Measurements from ENCODE around the gene TF. TPM values are rescaled to one million over a fixed set of nuclear protein-coding genes. Genes with fewer than 3 reads are reported as not detected.

The TF gene
- total RNA-seq, 1 donor from 2014 or later = 4.4 TPM

DNA sequence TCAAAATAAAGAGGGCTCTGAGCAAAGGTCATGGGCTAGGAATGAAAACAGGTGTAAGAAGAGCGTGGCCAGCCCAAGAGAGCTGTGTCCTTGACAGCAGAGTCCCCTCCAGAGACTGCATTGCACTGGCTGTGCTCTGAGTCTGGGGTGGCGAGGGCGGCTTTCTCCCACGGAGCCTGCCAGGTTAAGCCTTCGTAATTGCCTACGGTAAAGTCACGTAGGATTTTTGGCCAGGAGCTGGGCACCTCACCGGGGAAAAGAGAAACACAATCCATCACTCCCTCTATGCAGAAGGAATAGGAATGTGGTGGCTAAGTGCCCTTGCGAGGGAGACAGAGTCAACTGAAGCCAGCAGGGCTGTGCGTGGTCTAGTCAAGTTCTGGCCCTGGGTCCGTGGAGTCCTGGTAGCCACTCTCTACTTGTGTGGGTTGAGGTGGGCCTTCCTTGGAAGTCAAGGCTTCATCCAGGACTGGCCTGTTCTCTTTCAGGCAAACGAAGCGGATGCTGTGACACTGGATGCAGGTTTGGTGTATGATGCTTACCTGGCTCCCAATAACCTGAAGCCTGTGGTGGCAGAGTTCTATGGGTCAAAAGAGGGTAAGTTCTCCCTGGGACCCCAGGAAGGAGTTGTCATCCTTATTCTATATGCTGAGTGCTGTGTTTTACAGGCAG, 7.0 kb downstream of the TF start:
- peaks cover 7% of the 10 kb centered on the region for H3K27me3 Mint-ChIP-seq
- no peaks in the 10 kb centered on the region for H3K36me3 Mint-ChIP-seq (ENCODE audit: insufficient read depth)

GRCh38 chr3:133753779-133754164, 7.6 kb downstream of the TF start:
- TF ChIP-seq, protein P1, sequence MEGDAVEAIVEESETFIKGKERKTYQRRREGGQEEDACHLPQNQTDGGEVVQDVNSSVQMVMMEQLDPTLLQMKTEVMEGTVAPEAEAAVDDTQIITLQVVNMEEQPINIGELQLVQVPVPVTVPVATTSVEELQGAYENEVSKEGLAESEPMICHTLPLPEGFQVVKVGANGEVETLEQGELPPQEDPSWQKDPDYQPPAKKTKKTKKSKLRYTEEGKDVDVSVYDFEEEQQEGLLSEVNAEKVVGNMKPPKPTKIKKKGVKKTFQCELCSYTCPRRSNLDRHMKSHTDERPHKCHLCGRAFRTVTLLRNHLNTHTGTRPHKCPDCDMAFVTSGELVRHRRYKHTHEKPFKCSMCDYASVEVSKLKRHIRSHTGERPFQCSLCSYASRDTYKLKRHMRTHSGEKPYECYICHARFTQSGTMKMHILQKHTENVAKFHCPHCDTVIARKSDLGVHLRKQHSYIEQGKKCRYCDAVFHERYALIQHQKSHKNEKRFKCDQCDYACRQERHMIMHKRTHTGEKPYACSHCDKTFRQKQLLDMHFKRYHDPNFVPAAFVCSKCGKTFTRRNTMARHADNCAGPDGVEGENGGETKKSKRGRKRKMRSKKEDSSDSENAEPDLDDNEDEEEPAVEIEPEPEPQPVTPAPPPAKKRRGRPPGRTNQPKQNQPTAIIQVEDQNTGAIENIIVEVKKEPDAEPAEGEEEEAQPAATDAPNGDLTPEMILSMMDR (IDR thresholded peaks at IDR 0.05; ENCODE audit: unreplicated experiment) = no peak

More for the DNA sequence above, 7.0 kb downstream of the TF start:
- TF ChIP-seq, protein P1 (IDR thresholded peaks at IDR 0.05; ENCODE audit: unreplicated experiment) = no peak
- Mint-ChIP-seq H3K4me1 (ENCODE audit: low read depth) (no peaks in the 10 kb centered on the region), H3K9me3 (ENCODE audit: low read depth) (no peaks in the 10 kb centered on the region), H3K27ac (no peak overlapping the region), H3K4me3 (ENCODE audit: low read depth) (no peak overlapping the region)
- no peak for DNase-seq (ENCODE audit: low spot score, unreplicated experiment)

GRCh38 chr3:133754455-133754854, 8.3 kb downstream of the TF start:
- DNase-seq (ENCODE audit: low spot score, unreplicated experiment) = no peak
- peaks cover 7% of the 10 kb centered on the region for H3K27me3 Mint-ChIP-seq
- H3K27ac Mint-ChIP-seq = no peak overlapping the region
- H3K36me3 Mint-ChIP-seq (ENCODE audit: insufficient read depth) = no peaks in the 10 kb centered on the region
- TF ChIP-seq, protein P1 (IDR thresholded peaks at IDR 0.05; ENCODE audit: unreplicated experiment) = no peak
- H3K4me3 Mint-ChIP-seq (ENCODE audit: low read depth) = no peak overlapping the region
- H3K4me1 Mint-ChIP-seq (ENCODE audit: low read depth) = no peaks in the 10 kb centered on the region
- H3K9me3 Mint-ChIP-seq (ENCODE audit: low read depth) = no peaks in the 10 kb centered on the region

More at GRCh38 chr3:133753779-133754164, 7.6 kb downstream of the TF start:
- no peaks in the 10 kb centered on the region for H3K9me3 Mint-ChIP-seq (ENCODE audit: low read depth)
- peaks cover 7% of the 10 kb centered on the region for H3K27me3 Mint-ChIP-seq
- no peak for DNase-seq (ENCODE audit: low spot score, unreplicated experiment)
- no peak overlapping the region for H3K27ac Mint-ChIP-seq
- H3K36me3 Mint-ChIP-seq (ENCODE audit: insufficient read depth) = no peaks in the 10 kb centered on the region
- H3K4me3 Mint-ChIP-seq (ENCODE audit: low read depth) = no peak overlapping the region
- no peaks in the 10 kb centered on the region for H3K4me1 Mint-ChIP-seq (ENCODE audit: low read depth)

- Mint-ChIP-seq H3K36me3 (ENCODE audit: insufficient read depth) (no peaks in the 10 kb centered on the region), H3K27ac (no peak overlapping the region), H3K4me1 (ENCODE audit: low read depth) (no peaks in the 10 kb centered on the region), H3K4me3 (ENCODE audit: low read depth) (no peak overlapping the region), H3K9me3 (ENCODE audit: low read depth) (no peaks in the 10 kb centered on the region), H3K27me3 (peaks cover 7% of the 10 kb centered on the region)
- TF ChIP-seq, protein P1 (IDR thresholded peaks at IDR 0.05; ENCODE audit: unreplicated experiment) = no peak
- no peak for DNase-seq (ENCODE audit: low spot score, unreplicated experiment)
These were observed 9.0 kb downstream of the TF start for GRCh38 chr3:133754973-133755828.
